Measurements from ENCODE around the gene RTN4R. TPM values are rescaled to one million over a fixed set of nuclear protein-coding genes. Genes with fewer than 3 reads are reported as not detected.

RTN4R gene
- total and polyA plus RNA-seq, 2 experiments from 2014 or later: 10.6 to 38.4 TPM

GRCh38 chr22:20218326-20218872 lies 49.7 kb downstream of the RTN4R start:
- TF ChIP-seq EZH2 (IDR thresholded peaks at IDR 0.05; ENCODE audit: low read depth, unreplicated experiment) (no peak), ZNF462 (CRISPR knock-in tag; IDR thresholded peaks at IDR 0.05) (no peak), ZNF114 (CRISPR knock-in tag; IDR thresholded peaks at IDR 0.05) (no peak), JUNB (IDR thresholded peaks at IDR 0.05; ENCODE audit: unreplicated experiment) (no peak), NANOG (IDR thresholded peaks at IDR 0.05; ENCODE audit: borderline replicate concordance) (no peak), ZNF331 (CRISPR knock-in tag; IDR thresholded peaks at IDR 0.05; ENCODE audit: low read depth) (no peak), STAT1 (IDR thresholded peaks at IDR 0.05; ENCODE audit: unreplicated experiment) (no peak)
- TF ChIP-seq, protein P1, sequence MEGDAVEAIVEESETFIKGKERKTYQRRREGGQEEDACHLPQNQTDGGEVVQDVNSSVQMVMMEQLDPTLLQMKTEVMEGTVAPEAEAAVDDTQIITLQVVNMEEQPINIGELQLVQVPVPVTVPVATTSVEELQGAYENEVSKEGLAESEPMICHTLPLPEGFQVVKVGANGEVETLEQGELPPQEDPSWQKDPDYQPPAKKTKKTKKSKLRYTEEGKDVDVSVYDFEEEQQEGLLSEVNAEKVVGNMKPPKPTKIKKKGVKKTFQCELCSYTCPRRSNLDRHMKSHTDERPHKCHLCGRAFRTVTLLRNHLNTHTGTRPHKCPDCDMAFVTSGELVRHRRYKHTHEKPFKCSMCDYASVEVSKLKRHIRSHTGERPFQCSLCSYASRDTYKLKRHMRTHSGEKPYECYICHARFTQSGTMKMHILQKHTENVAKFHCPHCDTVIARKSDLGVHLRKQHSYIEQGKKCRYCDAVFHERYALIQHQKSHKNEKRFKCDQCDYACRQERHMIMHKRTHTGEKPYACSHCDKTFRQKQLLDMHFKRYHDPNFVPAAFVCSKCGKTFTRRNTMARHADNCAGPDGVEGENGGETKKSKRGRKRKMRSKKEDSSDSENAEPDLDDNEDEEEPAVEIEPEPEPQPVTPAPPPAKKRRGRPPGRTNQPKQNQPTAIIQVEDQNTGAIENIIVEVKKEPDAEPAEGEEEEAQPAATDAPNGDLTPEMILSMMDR (conservative IDR thresholded peaks at IDR 0.05; ENCODE audit: low read depth in 2 of 2): no peak
- TF ChIP-seq, protein P2, sequence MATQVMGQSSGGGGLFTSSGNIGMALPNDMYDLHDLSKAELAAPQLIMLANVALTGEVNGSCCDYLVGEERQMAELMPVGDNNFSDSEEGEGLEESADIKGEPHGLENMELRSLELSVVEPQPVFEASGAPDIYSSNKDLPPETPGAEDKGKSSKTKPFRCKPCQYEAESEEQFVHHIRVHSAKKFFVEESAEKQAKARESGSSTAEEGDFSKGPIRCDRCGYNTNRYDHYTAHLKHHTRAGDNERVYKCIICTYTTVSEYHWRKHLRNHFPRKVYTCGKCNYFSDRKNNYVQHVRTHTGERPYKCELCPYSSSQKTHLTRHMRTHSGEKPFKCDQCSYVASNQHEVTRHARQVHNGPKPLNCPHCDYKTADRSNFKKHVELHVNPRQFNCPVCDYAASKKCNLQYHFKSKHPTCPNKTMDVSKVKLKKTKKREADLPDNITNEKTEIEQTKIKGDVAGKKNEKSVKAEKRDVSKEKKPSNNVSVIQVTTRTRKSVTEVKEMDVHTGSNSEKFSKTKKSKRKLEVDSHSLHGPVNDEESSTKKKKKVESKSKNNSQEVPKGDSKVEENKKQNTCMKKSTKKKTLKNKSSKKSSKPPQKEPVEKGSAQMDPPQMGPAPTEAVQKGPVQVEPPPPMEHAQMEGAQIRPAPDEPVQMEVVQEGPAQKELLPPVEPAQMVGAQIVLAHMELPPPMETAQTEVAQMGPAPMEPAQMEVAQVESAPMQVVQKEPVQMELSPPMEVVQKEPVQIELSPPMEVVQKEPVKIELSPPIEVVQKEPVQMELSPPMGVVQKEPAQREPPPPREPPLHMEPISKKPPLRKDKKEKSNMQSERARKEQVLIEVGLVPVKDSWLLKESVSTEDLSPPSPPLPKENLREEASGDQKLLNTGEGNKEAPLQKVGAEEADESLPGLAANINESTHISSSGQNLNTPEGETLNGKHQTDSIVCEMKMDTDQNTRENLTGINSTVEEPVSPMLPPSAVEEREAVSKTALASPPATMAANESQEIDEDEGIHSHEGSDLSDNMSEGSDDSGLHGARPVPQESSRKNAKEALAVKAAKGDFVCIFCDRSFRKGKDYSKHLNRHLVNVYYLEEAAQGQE (IDR thresholded peaks at IDR 0.05; ENCODE audit: unreplicated experiment): no peak
- no peak overlapping the region for H3K27ac Mint-ChIP-seq
- no peak for DNase-seq (ENCODE audit: low spot score)
- H3K36me3 Mint-ChIP-seq (ENCODE audit: low read depth): no peaks in the 10 kb centered on the region
- no peaks in the 10 kb centered on the region for H3K9me3 Mint-ChIP-seq
- Histone ChIP-seq H3K9me2 (ENCODE audit: insufficient read depth) (no peaks in the 10 kb centered on the region), H3K4me3 (no peak overlapping the region), H3K27me3 (ENCODE audit: insufficient read depth) (no peaks in the 10 kb centered on the region), H3K79me2 (replicated peaks; ENCODE audit: insufficient read depth) (no peaks in the 10 kb centered on the region), H3K4me2 (no peak overlapping the region), H3K36me3 (ENCODE audit: insufficient read depth) (no peaks in the 10 kb centered on the region), H3F3A (replicated peaks; ENCODE audit: low read depth) (no peaks in the 10 kb centered on the region), H4K20me1 (replicated peaks; ENCODE audit: insufficient read depth) (no peaks in the 10 kb centered on the region), H3K4me1 (ENCODE audit: insufficient read depth) (no peaks in the 10 kb centered on the region), H2AFZ (no peak overlapping the region), H3K27ac (ENCODE audit: low read depth) (no peak overlapping the region)
- no peak for ATAC-seq
- peaks cover 8% of the 10 kb centered on the region for H3K27me3 Mint-ChIP-seq (ENCODE audit: insufficient read depth, low read depth, poor library complexity)
- H3K4me1 Mint-ChIP-seq: no peaks in the 10 kb centered on the region
- no peak overlapping the region for H3K4me3 Mint-ChIP-seq
